Left ventricle myocardium inferior (tissue), 1 donor: Measurements from ENCODE around the gene SPATC1L. TPM values are rescaled to one million over a fixed set of nuclear protein-coding genes. Genes with fewer than 3 reads are reported as not detected.

Experiments
- DNase-seq: peaks from one replicate; pipeline ENCODE4 v3.0.0-alpha.2; 2020
- H3K27ac ChIP-seq: fragments of 200-600 bp; replicated peaks from 2 replicates; pipeline ENCODE4 v1.8.0; 2021
- H3K27me3 ChIP-seq: fragments of 200-600 bp; 2 replicates; pipeline ENCODE4 v1.8.0; 2021; ENCODE audit warnings: low read depth
- H3K36me3 ChIP-seq: fragments of 200-600 bp; 2 replicates; pipeline ENCODE4 v1.8.0; 2021
- H3K4me1 ChIP-seq: fragments of 200-600 bp; 2 replicates; pipeline ENCODE4 v1.8.0; 2021
- H3K4me3 ChIP-seq: fragments of 200-600 bp; 2 replicates; pipeline ENCODE4 v1.8.0; 2021; ENCODE audit warnings: mild to moderate bottlenecking, moderate library complexity
- H3K9me3 ChIP-seq: fragments of 200-600 bp; replicated peaks from 2 replicates; pipeline ENCODE4 v1.8.0; 2021
- intact Hi-C: fragments of 100-400 bp; cut with micrococcal nuclease; formaldehyde crosslinking; loops from one replicate; pipeline ENCODE4 v1.11.0; 2022
- total RNA-seq: library from RNA; stranded (reverse); fragmentation: NEBNext Ultra II Directional; extraction: Animal tissue kit (Norgen Biotek cat#: 25700); gene quantifications from one replicate; pipeline ENCODE4 v1.2.1, GENCODE V29; 2021
- TF ChIP-seq, protein P1 (sequence below): fragments of 200-600 bp; IDR thresholded peaks from 2 replicates; pipeline ENCODE4 v1.8.0; 2021; ENCODE audit warnings: antibody characterized with exemption, mild to moderate bottlenecking, borderline replicate concordance
- donor health status: DM: no; HTN: yes; CAD: no; lungs with severe emphysema.

SPATC1L gene
- total RNA-seq, 1 donor from 2014 or later, result 7.0 TPM

DNA sequence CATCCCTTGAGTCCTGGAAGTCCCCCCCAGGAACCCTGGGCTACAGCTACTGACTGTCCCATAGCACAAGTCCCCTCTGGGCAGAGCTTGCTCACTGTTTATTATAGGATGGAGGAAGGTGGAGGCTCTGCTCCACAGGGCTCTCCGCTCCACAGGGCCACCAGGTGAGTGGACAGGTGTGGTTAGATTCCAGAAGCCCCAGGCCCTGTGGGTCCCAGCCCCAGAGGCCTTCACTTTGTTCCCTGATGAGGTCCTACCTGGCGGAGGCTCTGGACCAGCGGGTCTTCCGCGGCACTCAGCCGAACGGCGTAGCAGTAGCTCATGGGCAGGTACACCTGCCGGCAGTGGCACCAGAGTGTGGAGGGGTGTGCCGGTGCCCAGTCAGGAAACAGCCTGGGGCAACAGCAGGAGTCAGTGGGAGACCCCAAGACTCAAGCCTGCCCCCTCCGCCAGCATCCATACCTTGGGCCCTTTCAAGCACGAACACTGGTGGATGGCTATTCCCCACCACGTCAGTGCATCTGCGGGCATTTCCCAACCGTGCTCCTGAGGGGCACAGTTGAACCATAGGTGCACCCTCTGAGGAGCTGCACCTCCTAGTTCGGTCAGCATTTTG lies 32.0 kb upstream of the SPATC1L start:
- Histone ChIP-seq H3K4me3 (no peak overlapping the region), H3K36me3 (peaks cover 83% of the 10 kb centered on the region), H3K27me3 (no peaks in the 10 kb centered on the region), H3K9me3 (no peaks in the 10 kb centered on the region), H3K27ac (no peak overlapping the region), H3K4me1 (peaks cover 22% of the 10 kb centered on the region)
- intact Hi-C loops, result no loop called here
- no peak for DNase-seq
- TF ChIP-seq, protein P1, sequence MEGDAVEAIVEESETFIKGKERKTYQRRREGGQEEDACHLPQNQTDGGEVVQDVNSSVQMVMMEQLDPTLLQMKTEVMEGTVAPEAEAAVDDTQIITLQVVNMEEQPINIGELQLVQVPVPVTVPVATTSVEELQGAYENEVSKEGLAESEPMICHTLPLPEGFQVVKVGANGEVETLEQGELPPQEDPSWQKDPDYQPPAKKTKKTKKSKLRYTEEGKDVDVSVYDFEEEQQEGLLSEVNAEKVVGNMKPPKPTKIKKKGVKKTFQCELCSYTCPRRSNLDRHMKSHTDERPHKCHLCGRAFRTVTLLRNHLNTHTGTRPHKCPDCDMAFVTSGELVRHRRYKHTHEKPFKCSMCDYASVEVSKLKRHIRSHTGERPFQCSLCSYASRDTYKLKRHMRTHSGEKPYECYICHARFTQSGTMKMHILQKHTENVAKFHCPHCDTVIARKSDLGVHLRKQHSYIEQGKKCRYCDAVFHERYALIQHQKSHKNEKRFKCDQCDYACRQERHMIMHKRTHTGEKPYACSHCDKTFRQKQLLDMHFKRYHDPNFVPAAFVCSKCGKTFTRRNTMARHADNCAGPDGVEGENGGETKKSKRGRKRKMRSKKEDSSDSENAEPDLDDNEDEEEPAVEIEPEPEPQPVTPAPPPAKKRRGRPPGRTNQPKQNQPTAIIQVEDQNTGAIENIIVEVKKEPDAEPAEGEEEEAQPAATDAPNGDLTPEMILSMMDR, result no peak

DNA sequence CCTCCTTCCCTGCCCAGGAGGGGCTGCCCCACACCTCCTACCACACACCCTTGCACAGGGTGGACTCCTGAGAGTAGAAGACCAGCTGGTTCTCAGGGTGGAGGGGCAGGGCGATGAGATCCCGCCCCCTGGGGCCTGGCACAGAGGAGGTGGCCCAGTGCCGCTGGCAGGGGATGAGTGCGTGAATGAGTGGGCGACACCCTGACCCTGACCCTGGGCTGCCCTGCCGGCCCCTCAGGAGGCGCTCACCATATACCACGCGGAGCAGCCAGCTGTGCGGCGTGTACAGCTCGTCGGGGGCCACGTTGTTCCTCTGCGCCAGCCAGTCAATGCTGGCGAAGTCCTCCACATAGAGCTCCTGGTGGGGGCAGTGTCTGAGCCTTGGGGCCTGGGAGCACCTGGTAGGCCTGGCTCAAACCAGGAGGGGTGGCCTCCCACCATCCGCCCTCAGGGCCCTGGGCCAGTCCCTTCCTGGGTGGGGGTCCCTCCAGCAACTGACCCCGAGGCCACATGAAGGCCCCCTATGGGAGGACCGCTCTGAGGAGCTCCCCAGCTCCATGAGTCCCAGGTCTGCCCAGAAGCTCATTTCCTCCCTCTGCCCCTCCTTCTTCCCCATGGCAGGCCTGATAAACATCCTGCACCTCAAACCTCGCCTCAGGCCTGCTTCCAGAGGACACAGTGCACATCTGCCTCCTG lies 31.3 kb upstream of the SPATC1L start:
- H3K27ac ChIP-seq, result no peak overlapping the region
- H3K4me3 ChIP-seq, result no peak overlapping the region
- peaks cover 21% of the 10 kb centered on the region for H3K4me1 ChIP-seq
- H3K9me3 ChIP-seq, result no peaks in the 10 kb centered on the region
- H3K36me3 ChIP-seq, result peaks cover 83% of the 10 kb centered on the region
- TF ChIP-seq, protein P1, result no peak
- DNase-seq, result no peak
- intact Hi-C loops, result no loop called here
- no peaks in the 10 kb centered on the region for H3K27me3 ChIP-seq

DNA sequence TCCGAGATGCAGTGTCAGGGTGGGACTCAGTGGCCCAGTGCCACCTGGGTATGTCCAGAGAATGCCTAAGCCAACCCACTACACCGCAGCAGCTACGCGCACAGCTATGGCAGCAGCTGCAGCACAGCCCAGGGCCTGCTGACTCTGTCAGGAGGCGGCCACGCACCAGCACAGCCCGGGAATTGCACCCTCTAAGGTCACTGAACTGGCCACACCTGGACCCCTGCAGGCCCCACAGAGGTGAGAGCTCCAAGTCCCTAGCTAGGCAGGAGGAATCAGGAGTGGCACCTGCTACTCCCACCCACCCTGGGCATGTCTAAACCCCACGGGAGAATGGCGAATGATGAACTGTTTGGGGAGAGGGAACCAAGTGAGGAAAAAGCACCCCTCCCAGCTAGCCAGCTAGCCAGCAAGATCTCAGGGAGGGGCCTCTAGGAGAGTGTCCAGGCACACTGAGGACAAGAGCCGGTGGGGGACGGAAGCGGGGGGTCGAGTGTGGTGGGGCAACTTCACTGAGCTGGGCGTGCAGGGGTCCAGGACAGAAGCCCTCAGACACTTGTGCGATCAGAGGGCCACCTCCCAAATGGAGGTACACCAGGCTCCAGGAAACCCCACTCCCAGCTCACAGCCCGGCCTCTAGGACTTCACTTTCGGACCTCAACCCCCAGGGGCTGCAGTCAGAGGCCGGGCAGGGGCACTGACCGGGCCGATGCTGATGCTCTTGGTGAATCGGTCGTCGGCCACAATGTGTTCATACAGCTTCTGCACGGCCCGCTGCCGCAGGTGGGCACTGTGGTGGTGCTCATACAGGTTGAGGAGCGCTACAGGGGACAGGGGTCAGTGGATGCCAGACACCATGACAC lies 30.4 kb upstream of the SPATC1L start:
- no peaks in the 10 kb centered on the region for H3K27me3 ChIP-seq
- no peaks in the 10 kb centered on the region for H3K9me3 ChIP-seq
- DNase-seq, result no peak
- no peak overlapping the region for H3K4me3 ChIP-seq
- peaks cover 83% of the 10 kb centered on the region for H3K36me3 ChIP-seq
- H3K27ac ChIP-seq, result no peak overlapping the region
- TF ChIP-seq, protein P1, result no peak
- H3K4me1 ChIP-seq, result peaks cover 12% of the 10 kb centered on the region
- intact Hi-C loops, result no loop called here

DNA sequence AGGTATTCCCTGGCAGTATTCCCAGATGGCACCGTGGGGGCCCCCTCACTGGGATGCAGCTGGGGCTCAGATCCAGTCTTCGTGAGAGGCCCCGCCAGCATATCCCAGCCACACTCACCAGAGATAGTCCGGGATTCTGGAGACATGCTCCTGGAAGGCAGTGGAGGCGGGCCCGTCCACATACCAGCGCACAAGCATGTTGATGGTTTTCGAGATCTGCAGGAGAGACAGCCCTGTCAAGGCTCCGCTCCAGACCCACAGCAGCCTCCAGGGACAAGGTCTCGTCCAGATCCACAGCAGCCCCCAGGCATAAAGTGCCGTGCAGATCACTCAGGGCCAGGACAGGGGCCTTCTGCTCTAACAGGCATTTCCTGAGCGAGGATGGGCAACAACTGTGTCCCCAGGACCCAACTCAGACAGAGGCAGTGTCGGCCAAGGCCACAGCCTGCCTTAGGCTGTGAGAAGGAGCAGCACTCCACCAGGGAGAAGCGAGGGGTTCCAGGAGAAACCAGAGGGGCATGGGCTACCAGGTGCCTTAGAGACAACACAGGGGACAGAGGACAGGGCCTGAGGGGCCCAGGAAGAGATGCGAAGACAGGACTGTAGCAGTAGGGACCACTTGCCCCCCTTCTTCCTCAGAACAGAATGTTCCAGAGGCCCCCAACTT lies 29.5 kb upstream of the SPATC1L start:
- H3K27me3 ChIP-seq, result no peaks in the 10 kb centered on the region
- intact Hi-C loops, result no loop called here
- H3K4me1 ChIP-seq, result peaks cover 8% of the 10 kb centered on the region
- TF ChIP-seq, protein P1, result no peak
- H3K4me3 ChIP-seq, result no peak overlapping the region
- H3K9me3 ChIP-seq, result no peaks in the 10 kb centered on the region
- H3K27ac ChIP-seq, result no peak overlapping the region
- DNase-seq, result no peak
- peaks cover 83% of the 10 kb centered on the region for H3K36me3 ChIP-seq
